ENCODE data around the gene CHMP1A. TPM values are rescaled to one million over a fixed set of nuclear protein-coding genes. Genes with fewer than 3 reads are reported as not detected.

CHMP1A gene
- total RNA-seq, 2 donors from 2014 or later: 37.6 to 65.9 TPM

- H3K9me3 ChIP-seq: no peaks in the 10 kb centered on the region
- TF ChIP-seq CTCF (IDR thresholded peaks at IDR 0.05): no peak
- TF ChIP-seq POLR2A (IDR thresholded peaks at IDR 0.05): no peak
- H3K36me3 ChIP-seq (replicated peaks in 1 of 2; ENCODE audit: insufficient read depth in 1 of 2, low read depth in 2 of 2): peaks cover 6 to 21% of the 10 kb centered on the region in 2 donors
- no peak overlapping the region for H3K27ac ChIP-seq
- no peaks in the 10 kb centered on the region for H3K27me3 ChIP-seq
- DNase-seq (no peak), ATAC-seq (no peak)
- intact Hi-C loops (cut with DNase I): no loop called here
- peaks cover 17% of the 10 kb centered on the region for H3K4me1 ChIP-seq
- 41 to 65% methylated on average over 6 to 13 of the region's 13 CpGs for WGBS, 2 donors
- H3K4me3 ChIP-seq: no peak overlapping the region
Observed at GRCh38 chr16:89642574-89642973, 14.9 kb downstream of the CHMP1A start.

GRCh38 chr16:89641458-89642119, 15.9 kb downstream of the CHMP1A start:
- ATAC-seq (no peak), DNase-seq (no peak)
- intact Hi-C loops (cut with DNase I): no loop called here
- Histone ChIP-seq H3K36me3 (replicated peaks in 1 of 2; ENCODE audit: insufficient read depth in 1 of 2, low read depth in 2 of 2) (peaks cover 0 to 14% of the 10 kb centered on the region in 2 donors), H3K4me3 (no peak overlapping the region), H3K27ac (peak overlapping the region in 1 of 4 donors; percentile 46), H3K4me1 (peaks cover 17% of the 10 kb centered on the region), H3K9me3 (no peaks in the 10 kb centered on the region), H3K27me3 (no peaks in the 10 kb centered on the region)
- 11 to 29% methylated on average over 12 to 14 of the region's 14 CpGs for whole genome bisulfite sequencing, 2 donors
- TF ChIP-seq POLR2A (IDR thresholded peaks at IDR 0.05) (no peak), CTCF (IDR thresholded peaks at IDR 0.05) (no peak)

- no peaks in the 10 kb centered on the region for H3K27me3 ChIP-seq
- peaks cover 17% of the 10 kb centered on the region for H3K4me1 ChIP-seq
- H3K9me3 ChIP-seq: no peaks in the 10 kb centered on the region
- intact Hi-C loops (cut with DNase I): no loop called here
- DNase-seq (no peak), ATAC-seq (no peak)
- 89 to 94% methylated on average over 6 of the region's 6 CpGs for WGBS, 2 donors
- H3K36me3 ChIP-seq (replicated peaks in 1 of 2; ENCODE audit: insufficient read depth in 1 of 2, low read depth in 2 of 2): no peaks in the 10 kb centered on the region
- no peak overlapping the region for H3K4me3 ChIP-seq
- TF ChIP-seq CTCF (IDR thresholded peaks at IDR 0.05) (no peak), POLR2A (IDR thresholded peaks at IDR 0.05) (no peak)
- H3K27ac ChIP-seq: no peak overlapping the region
Observed at GRCh38 chr16:89639385-89639784, 18.1 kb downstream of the CHMP1A start.

- ATAC-seq (no peak), DNase-seq (no peak)
- no peaks in the 10 kb centered on the region for H3K9me3 ChIP-seq
- no peak for TF ChIP-seq CTCF (IDR thresholded peaks at IDR 0.05)
- no peak for TF ChIP-seq POLR2A (IDR thresholded peaks at IDR 0.05)
- no peak overlapping the region for H3K4me3 ChIP-seq
- H3K4me1 ChIP-seq: peaks cover 17% of the 10 kb centered on the region
- intact Hi-C loops (cut with DNase I): no loop called here
- no peaks in the 10 kb centered on the region for H3K36me3 ChIP-seq (replicated peaks in 1 of 2; ENCODE audit: insufficient read depth in 1 of 2, low read depth in 2 of 2)
- H3K27ac ChIP-seq: no peak overlapping the region
- 75 to 86% methylated on average over 7 to 9 of the region's 10 CpGs for WGBS, 2 donors
- no peaks in the 10 kb centered on the region for H3K27me3 ChIP-seq
Observed at GRCh38 chr16:89638455-89638854, 19.1 kb downstream of the CHMP1A start.

- H3K4me3 ChIP-seq: no peak overlapping the region
- DNase-seq (no peak), ATAC-seq (no peak)
- no peaks in the 10 kb centered on the region for H3K9me3 ChIP-seq
- H3K36me3 ChIP-seq (replicated peaks in 1 of 2; ENCODE audit: insufficient read depth in 1 of 2, low read depth in 2 of 2): no peaks in the 10 kb centered on the region
- H3K27me3 ChIP-seq: no peaks in the 10 kb centered on the region
- peaks cover 17% of the 10 kb centered on the region for H3K4me1 ChIP-seq
- intact Hi-C loops (cut with DNase I): no loop called here
- no peak for TF ChIP-seq CTCF (IDR thresholded peaks at IDR 0.05)
- TF ChIP-seq POLR2A (IDR thresholded peaks at IDR 0.05): no peak
- no peak overlapping the region for H3K27ac ChIP-seq
- WGBS, 2 donors: 71 to 80% methylated on average over 10 of the region's 10 CpGs
Observed at GRCh38 chr16:89637379-89637778, 20.1 kb downstream of the CHMP1A start.

Data from body of pancreas (tissue), 4 donors.